ENCODE data around the gene ENPP1. TPM values are rescaled to one million over a fixed set of nuclear protein-coding genes. Genes with fewer than 3 reads are reported as not detected.
A peak's percentile ranks its signal among the peaks of the same experiment; 100 is the strongest.

ENPP1 gene
- total RNA-seq, 1 experiment from 2014 or later, result 29.7 TPM

DNA sequence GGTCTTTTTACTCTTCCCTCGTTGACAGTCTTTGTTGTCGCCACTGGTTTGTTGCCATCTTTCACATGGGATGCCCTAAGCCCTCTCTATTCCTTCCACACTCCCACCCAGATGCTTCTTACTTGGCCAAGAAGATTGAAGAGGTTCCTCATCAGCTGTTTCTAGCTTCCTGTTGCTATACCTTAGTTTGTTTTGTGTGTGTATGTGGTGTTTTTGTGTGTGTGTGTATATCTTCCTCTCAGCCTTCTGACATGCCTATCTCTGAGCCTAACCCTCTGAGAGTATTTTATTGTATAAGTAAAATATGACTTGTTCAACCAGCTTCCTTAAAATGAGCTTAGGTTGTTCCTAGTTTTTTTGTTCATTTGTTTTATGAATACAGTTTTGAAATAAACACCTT is 35.9 kb downstream of the ENPP1 start:
- no peaks in the 10 kb centered on the region for H3K9me3 Mint-ChIP-seq
- H3K27ac Mint-ChIP-seq, result no peak overlapping the region
- no peak for ATAC-seq

DNA sequence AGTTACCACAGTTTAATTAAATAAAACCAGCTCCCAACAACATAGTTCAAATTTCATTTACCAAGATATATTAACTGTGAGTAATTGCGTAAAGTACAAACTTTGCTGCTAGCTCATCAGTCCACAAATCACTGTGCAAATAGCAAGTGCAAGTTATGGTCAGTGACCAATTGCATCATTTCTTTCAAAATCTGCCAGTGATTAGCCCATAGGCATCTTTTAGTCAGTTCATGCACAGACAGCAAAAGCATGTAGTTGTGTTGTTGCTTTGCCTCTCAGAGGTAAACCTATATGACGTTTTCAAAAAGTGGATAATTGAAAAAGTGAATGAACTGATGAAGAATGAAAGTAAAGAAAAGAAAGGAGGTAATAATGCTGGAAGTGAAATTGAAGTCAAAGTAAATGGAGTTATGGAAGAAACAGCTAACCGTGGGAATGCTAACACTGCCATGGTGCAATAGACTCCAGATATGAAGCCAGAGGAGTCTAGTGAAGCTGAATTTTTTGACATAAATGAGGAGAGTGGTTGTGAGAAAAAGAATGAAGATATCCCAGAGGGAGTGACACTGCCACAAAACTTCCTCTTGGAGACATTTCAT is 36.5 kb downstream of the ENPP1 start:
- Mint-ChIP-seq H3K36me3 (no peaks in the 10 kb centered on the region), H3K27ac (no peak overlapping the region), H3K9me3 (no peaks in the 10 kb centered on the region), H3K4me3 (no peak overlapping the region), H3K27me3 (ENCODE audit: low read depth) (no peaks in the 10 kb centered on the region), H3K4me1 (peaks cover 13% of the 10 kb centered on the region)
- CTCF ChIA-PET, result interaction anchor here (0.6 kb wide), 2 partner anchors 62 to 76 kb away, joined by 3 read pairs; no protein-coding TSS in a partner anchor
- DNase-seq (ENCODE audit: low spot score) (no peak), ATAC-seq (no peak)
- POLR2A ChIA-PET, result interaction anchor here (0.6 kb wide), 1 partner anchor 11 kb away, joined by 3 read pairs; no protein-coding TSS in a partner anchor
- peak; percentile 99 for TF ChIP-seq GABPB1 (CRISPR knock-in tag; IDR thresholded peaks at IDR 0.05)
- no peak for TF ChIP-seq JAZF1 (CRISPR knock-in tag; IDR thresholded peaks at IDR 0.05)

More for the DNA sequence above, 35.9 kb downstream of the ENPP1 start:
- Mint-ChIP-seq H3K27me3 (ENCODE audit: low read depth) (no peaks in the 10 kb centered on the region), H3K4me3 (no peak overlapping the region), H3K36me3 (no peaks in the 10 kb centered on the region), H3K4me1 (peaks cover 18% of the 10 kb centered on the region)
- TF ChIP-seq, protein P1, sequence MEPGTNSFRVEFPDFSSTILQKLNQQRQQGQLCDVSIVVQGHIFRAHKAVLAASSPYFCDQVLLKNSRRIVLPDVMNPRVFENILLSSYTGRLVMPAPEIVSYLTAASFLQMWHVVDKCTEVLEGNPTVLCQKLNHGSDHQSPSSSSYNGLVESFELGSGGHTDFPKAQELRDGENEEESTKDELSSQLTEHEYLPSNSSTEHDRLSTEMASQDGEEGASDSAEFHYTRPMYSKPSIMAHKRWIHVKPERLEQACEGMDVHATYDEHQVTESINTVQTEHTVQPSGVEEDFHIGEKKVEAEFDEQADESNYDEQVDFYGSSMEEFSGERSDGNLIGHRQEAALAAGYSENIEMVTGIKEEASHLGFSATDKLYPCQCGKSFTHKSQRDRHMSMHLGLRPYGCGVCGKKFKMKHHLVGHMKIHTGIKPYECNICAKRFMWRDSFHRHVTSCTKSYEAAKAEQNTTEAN (CRISPR knock-in tag; IDR thresholded peaks at IDR 0.05), result no peak
- TF ChIP-seq IRF2 (CRISPR knock-in tag; IDR thresholded peaks at IDR 0.05; ENCODE audit: borderline replicate concordance, low read depth) (no peak), CBFB (CRISPR knock-in tag; IDR thresholded peaks at IDR 0.05; ENCODE audit: low read depth) (no peak), SOX15 (CRISPR knock-in tag; IDR thresholded peaks at IDR 0.05) (no peak)
- TF ChIP-seq, protein P2, sequence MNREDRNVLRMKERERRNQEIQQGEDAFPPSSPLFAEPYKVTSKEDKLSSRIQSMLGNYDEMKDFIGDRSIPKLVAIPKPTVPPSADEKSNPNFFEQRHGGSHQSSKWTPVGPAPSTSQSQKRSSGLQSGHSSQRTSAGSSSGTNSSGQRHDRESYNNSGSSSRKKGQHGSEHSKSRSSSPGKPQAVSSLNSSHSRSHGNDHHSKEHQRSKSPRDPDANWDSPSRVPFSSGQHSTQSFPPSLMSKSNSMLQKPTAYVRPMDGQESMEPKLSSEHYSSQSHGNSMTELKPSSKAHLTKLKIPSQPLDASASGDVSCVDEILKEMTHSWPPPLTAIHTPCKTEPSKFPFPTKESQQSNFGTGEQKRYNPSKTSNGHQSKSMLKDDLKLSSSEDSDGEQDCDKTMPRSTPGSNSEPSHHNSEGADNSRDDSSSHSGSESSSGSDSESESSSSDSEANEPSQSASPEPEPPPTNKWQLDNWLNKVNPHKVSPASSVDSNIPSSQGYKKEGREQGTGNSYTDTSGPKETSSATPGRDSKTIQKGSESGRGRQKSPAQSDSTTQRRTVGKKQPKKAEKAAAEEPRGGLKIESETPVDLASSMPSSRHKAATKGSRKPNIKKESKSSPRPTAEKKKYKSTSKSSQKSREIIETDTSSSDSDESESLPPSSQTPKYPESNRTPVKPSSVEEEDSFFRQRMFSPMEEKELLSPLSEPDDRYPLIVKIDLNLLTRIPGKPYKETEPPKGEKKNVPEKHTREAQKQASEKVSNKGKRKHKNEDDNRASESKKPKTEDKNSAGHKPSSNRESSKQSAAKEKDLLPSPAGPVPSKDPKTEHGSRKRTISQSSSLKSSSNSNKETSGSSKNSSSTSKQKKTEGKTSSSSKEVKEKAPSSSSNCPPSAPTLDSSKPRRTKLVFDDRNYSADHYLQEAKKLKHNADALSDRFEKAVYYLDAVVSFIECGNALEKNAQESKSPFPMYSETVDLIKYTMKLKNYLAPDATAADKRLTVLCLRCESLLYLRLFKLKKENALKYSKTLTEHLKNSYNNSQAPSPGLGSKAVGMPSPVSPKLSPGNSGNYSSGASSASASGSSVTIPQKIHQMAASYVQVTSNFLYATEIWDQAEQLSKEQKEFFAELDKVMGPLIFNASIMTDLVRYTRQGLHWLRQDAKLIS (CRISPR knock-in tag; IDR thresholded peaks at IDR 0.05; ENCODE audit: borderline replicate concordance), result no peak
- TF ChIP-seq, protein P3, sequence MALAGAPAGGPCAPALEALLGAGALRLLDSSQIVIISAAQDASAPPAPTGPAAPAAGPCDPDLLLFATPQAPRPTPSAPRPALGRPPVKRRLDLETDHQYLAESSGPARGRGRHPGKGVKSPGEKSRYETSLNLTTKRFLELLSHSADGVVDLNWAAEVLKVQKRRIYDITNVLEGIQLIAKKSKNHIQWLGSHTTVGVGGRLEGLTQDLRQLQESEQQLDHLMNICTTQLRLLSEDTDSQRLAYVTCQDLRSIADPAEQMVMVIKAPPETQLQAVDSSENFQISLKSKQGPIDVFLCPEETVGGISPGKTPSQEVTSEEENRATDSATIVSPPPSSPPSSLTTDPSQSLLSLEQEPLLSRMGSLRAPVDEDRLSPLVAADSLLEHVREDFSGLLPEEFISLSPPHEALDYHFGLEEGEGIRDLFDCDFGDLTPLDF (CRISPR knock-in tag; IDR thresholded peaks at IDR 0.05), result no peak
- ChIA-PET CTCF (interaction anchor here (0.6 kb wide), 2 partner anchors 61 to 77 kb away, joined by 3 read pairs; no protein-coding TSS in a partner anchor), POLR2A (interaction anchor here (0.6 kb wide), 1 partner anchor 11 kb away, joined by 3 read pairs; no protein-coding TSS in a partner anchor)
- DNase-seq (ENCODE audit: low spot score), result no peak

DNA sequence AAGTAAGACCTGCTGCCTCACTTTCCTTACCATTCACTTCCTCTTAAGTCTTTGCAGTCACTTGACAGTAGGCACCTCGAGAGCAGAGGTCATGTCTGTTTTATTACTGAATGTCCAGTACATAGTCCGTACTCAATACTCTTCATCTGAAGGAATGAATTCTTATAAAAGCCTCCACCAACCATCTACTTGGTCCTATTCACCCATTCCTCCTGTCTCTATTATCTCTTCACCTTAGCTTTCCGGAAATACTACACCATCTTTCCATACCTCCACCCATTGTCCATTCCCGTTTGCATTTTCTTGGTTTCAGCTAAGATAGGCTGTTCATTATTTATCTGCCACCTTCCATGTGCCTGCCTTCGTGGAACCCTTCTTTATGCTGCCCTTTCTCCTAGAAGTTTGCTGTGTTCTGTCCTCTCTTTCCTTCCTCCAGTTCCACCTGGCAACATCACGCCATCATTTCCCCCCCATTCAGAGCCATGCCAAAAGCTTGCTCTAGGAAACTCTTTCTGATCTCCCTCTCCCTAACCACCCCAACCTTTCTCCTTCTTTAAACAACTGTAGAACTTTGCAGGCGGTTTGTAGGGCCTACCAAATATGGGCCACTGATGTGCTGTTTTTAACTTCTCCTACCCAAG is 38.3 kb downstream of the ENPP1 start:
- POLR2A ChIA-PET, result no interaction called here
- Mint-ChIP-seq H3K27ac (no peak overlapping the region), H3K4me3 (no peak overlapping the region), H3K4me1 (peaks cover 5% of the 10 kb centered on the region), H3K27me3 (ENCODE audit: low read depth) (no peaks in the 10 kb centered on the region), H3K36me3 (peaks cover 5% of the 10 kb centered on the region; the same call in 1 of the 2 replicates), H3K9me3 (no peaks in the 10 kb centered on the region)
- TF ChIP-seq RORB (CRISPR knock-in tag; IDR thresholded peaks at IDR 0.05) (no peak), ESRRA (CRISPR knock-in tag; IDR thresholded peaks at IDR 0.05; ENCODE audit: borderline replicate concordance) (no peak), IRF2 (CRISPR knock-in tag; IDR thresholded peaks at IDR 0.05; ENCODE audit: borderline replicate concordance, low read depth) (no peak), FOXK1 (CRISPR knock-in tag; IDR thresholded peaks at IDR 0.05) (no peak), PRRX2 (CRISPR knock-in tag; IDR thresholded peaks at IDR 0.05) (no peak), NR3C1 (CRISPR knock-in tag; conservative IDR thresholded peaks at IDR 0.05; ENCODE audit: low read depth) (no peak), MXD4 (CRISPR knock-in tag; IDR thresholded peaks at IDR 0.05; ENCODE audit: borderline replicate concordance) (no peak), ZNF671 (CRISPR knock-in tag; IDR thresholded peaks at IDR 0.05) (no peak)
- TF ChIP-seq, protein P1 (CRISPR knock-in tag; IDR thresholded peaks at IDR 0.05), result no peak
- TF ChIP-seq, protein P4, sequence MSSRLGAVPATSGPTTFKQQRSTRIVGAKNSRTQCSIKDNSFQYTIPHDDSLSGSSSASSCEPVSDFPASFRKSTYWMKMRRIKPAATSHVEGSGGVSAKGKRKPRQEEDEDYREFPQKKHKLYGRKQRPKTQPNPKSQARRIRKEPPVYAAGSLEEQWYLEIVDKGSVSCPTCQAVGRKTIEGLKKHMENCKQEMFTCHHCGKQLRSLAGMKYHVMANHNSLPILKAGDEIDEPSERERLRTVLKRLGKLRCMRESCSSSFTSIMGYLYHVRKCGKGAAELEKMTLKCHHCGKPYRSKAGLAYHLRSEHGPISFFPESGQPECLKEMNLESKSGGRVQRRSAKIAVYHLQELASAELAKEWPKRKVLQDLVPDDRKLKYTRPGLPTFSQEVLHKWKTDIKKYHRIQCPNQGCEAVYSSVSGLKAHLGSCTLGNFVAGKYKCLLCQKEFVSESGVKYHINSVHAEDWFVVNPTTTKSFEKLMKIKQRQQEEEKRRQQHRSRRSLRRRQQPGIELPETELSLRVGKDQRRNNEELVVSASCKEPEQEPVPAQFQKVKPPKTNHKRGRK (CRISPR knock-in tag; IDR thresholded peaks at IDR 0.05; ENCODE audit: borderline replicate concordance), result no peak
- TF ChIP-seq, protein P5, sequence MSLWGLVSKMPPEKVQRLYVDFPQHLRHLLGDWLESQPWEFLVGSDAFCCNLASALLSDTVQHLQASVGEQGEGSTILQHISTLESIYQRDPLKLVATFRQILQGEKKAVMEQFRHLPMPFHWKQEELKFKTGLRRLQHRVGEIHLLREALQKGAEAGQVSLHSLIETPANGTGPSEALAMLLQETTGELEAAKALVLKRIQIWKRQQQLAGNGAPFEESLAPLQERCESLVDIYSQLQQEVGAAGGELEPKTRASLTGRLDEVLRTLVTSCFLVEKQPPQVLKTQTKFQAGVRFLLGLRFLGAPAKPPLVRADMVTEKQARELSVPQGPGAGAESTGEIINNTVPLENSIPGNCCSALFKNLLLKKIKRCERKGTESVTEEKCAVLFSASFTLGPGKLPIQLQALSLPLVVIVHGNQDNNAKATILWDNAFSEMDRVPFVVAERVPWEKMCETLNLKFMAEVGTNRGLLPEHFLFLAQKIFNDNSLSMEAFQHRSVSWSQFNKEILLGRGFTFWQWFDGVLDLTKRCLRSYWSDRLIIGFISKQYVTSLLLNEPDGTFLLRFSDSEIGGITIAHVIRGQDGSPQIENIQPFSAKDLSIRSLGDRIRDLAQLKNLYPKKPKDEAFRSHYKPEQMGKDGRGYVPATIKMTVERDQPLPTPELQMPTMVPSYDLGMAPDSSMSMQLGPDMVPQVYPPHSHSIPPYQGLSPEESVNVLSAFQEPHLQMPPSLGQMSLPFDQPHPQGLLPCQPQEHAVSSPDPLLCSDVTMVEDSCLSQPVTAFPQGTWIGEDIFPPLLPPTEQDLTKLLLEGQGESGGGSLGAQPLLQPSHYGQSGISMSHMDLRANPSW (CRISPR knock-in tag; conservative IDR thresholded peaks at IDR 0.05; ENCODE audit: low read depth), result no peak
- ATAC-seq (no peak), DNase-seq (ENCODE audit: low spot score) (no peak)
- CTCF ChIA-PET, result no interaction called here

Measured in WTC11 (cell line).